Measurements from ENCODE around the gene SPIRE1. TPM values are rescaled to one million over a fixed set of nuclear protein-coding genes. Genes with fewer than 3 reads are reported as not detected.
A peak's percentile ranks its signal among the peaks of the same experiment; 100 is the strongest.

SPIRE1 gene
- total RNA-seq: 21.6 TPM

DNA sequence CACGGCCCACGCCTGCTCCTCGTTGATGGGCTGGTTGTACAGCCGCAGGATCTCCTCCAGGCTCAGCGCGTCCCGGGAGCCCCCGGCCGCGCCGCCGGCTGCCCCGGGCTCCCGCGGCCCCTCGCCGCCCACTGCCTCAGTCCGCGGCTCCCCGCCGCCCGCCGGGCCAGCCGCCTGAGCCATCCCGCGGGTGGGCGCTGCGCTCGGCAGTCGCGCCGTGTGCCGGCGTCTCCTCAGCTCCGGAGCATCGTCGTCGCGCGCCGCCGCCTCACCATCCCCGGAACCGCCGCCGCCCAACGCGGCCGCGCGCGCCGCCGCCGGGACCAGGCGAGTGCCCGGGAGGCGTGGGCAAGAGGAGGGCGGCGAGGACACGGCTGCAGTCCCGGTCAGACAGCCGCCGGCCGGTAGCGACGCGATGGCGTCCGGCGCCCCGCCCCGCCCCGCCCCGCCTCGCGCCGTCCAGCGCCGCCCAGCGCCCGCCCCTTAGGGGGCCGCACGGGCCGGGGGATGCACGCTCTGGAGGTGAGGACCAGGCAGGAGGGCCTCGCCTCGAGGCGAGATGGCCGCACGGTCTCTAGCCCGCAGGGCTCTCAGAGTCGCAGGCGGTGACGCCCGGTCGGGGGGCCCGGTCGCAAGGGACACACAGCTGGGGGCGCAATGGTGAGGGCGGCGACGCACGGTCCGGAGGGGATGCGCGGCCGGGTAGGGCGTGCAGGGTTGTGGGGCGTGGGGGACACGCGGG lies at the start of gene SPIRE1:
TSS of gene SPIRE1 (minus strand) at position 424 of the 742 bp plus-strand sequence. CDS start at position 183, 241 bp downstream.
- ATAC-seq (peak; percentile 87), DNase-seq (ENCODE audit: low spot score) (peak; percentile 82)

DNA sequence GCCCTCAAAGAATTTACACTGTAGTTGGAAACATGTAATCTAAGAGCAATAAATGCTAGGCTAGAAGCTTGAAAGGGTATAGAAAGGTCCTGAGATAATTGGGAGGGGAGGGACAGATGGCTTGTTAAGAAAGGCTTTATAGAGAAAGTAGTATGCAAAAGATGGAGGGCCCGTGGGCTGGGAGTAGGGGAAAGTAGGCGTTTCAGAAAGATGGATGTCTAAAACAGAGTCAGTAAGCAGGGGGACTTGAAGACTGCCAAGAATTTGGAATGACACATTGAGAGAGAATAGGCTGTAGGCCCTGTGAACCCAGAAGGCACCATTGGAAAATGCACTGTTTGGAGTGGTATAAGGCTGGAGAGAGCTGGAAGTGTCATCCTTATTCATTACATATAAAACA lies 45.8 kb upstream of the SPIRE1 start:
- DNase-seq (ENCODE audit: low spot score) (no peak), ATAC-seq (no peak)

DNA sequence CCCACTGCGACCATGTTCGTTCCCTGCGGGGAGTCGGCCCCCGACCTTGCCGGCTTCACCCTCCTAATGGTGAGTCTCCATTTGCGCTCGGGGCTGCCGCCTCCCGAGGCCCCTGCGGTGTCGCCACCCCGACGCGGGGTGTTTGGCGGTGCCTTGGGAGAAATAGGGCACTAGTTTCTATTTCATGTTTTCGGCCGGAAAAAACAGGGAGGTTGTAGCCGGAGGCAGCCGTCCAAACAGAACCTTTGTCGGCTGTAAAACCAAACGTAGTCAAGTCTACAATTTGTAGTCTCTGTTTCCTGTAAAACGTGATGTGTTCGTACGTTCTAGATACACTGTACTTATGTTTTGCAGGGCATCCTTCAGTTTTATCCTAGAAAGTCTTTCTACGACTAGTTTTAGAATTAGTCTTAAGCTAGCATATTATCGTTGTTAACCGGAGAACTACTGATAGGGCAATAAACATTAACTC lies 45.2 kb upstream of the SPIRE1 start:
- no peak for DNase-seq (ENCODE audit: low spot score)
- peak; percentile 66 for ATAC-seq

DNA sequence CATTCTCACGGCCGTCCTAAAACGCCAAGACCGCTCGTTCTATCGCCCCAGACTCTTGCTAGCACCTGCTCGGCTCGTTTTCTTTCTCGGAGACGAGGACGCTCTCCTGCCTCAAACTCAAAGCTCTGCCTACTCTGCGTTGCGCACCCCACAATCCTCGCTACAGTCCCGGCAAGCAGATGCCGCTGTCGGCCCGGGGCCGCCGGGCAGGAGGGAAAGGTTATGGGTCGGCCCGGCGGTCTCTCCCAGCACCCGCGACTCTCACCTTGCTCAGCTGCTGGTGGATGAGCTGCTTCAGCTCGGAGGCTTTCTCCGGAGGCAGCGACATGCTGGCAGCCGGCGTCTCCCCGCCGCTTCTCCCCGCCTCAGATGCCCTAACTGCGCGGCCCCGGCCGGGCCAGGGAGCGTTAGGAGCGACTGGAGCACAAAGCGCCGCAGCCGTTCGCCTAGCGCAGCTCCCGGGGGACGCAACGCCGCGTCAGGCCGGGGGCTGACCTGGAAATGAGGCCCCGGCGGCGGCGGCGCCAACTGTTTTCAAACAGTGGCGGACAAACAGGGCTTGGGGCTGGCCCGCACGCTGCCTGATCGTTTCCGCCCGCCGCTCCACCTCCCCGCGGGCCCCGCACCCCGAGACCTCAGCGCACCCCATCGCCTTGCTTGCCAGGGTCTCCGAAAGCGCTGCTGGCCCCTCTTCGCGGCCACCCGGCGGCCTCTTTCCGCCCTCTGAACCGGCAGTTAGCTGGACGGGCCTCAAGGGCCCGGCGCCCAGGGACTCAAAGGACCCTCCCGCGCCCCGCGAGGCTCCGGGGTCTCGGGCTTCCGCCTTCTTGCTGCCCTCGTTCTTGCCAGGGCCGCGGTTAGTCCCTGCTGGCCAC lies 44.6 kb upstream of the SPIRE1 start, which contains the start of the genes CEP76 and PSMG2:
TSS of gene CEP76 (minus strand) at position 503 of the 875 bp plus-strand sequence. CDS start at position 328, 175 bp downstream.
TSS of gene PSMG2 (plus strand) at position 822 of the 875 bp plus-strand sequence. CDS start 66 bp downstream, outside the sequence.
- DNase-seq (ENCODE audit: low spot score) (peak; percentile 90), ATAC-seq (peak; percentile 94)

DNA sequence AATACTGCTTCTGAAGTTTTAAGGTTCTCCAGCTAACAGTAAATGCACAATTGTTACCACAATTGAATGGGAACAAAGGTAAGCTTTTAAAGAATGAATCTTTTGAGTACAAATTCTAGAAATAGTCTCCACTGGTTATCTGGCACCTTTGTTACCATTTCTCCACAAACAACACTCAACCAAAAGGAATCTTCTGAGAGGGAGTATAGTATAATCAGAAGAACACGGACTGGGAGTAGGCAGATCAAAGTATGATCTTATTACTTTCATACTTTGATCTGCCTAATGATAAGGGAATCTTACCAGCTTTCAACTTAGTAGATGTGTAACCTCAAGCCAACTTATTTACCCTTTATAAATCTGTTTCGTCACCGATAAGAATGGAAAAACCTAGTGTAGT lies 43.3 kb upstream of the SPIRE1 start:
- ATAC-seq (no peak), DNase-seq (ENCODE audit: low spot score) (no peak)

DNA sequence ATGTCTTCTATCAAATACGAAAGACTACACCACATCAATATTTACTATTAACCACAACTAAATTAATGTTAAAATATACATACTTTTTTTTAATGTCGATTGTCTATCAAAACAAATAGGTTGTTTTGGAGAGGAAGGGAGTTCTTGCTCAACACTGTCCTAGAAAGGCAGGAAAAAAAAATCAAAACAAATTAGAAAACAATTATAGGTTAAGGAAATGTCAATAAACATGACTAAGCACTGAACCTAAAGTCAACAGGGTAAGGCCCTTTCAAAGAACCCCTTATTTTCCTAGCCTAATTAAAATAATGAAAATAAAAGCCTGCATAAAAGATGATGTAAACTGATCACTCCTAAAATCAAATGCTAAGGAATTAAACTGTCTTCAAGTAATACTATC lies 41.8 kb upstream of the SPIRE1 start:
- ATAC-seq (no peak), DNase-seq (ENCODE audit: low spot score) (no peak)

DNA sequence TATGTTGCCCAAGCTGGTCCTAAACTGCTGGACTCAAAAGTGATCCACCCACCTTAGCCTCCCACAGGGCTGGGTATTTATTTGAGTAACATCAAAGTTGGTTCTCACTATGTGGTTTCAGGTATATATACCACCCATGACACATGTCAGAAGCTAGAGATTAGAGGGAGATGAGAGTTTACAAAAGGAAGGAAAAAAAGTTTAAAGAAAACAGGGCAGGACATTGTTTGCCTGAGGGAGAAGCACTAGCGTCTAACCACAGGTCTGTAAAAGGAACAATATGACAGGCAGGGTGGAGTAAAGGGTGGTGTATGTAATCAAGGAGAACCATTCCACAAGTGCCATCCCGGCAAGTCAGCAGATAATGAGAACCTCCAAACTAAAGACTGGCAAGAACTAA lies 36.1 kb upstream of the SPIRE1 start:
- ATAC-seq (no peak), DNase-seq (ENCODE audit: low spot score) (no peak)

DNA sequence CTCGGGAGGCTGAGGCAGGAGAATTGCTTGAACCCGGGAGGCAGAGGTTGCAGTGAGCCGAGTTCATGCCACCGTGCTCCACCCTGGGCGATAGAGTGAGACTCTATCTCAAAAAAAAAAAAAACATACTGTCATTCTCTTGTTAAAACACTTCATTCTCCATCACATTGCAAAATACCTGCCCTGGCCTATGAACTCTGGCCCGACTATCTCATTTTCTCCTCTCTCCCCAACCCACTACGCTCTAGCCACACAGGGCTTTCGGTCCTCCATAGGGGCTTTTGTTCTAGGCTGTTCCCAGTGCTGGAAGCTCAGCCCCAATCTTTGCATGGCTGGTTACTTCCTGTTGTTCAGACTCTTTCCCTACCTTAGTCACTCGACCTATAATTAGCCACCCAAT lies 34.3 kb upstream of the SPIRE1 start:
- ATAC-seq (peak; percentile 94), DNase-seq (ENCODE audit: low spot score) (no peak)

DNA sequence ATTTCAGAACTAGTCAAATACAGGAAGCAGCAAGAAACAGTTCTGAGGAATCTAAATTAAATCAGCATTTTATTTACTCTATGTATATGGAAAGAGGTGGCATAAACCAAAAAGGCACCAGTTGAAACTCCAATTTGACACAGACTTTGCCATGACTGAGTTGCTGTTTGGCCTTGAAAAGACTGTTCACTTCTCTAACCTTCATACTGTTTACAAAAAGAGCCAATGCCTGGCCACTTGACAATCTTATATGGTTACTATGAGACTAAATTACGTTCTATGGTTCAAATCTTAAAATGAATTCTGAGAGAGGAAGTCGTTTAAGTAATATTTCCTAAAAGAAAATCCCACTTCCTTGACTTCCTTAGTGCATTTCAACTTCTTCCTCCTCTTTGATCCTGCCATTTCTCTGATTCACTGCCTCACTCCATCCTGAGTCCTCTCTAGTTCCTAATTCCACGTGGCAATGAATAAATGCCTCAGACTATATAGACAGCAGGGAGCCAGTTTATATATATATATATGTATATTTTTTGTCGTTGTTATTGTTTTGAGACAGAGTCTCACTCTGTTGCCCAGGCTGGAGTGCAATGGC lies 31.4 kb upstream of the SPIRE1 start:
- DNase-seq (ENCODE audit: low spot score) (no peak), ATAC-seq (no peak)

DNA sequence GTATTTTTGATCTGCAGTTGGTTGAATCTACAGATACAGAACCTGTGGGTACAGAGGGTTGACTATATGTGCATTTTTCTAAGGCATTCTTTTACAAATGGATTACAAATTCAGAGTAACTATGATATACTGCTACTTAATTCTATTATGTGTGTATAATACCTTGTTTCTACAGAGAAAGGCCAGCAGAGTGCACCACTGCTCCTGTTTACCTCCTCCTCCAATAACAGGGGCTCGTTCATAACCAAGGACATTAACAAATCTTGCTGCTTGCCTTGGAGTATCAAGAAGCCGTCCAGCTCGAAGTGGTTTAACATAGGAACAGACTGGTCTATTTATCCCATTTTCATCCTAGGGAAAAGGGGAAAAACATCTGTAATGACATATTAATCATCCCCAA lies 28.2 kb upstream of the SPIRE1 start:
- ATAC-seq (no peak), DNase-seq (ENCODE audit: low spot score) (no peak)

DNA sequence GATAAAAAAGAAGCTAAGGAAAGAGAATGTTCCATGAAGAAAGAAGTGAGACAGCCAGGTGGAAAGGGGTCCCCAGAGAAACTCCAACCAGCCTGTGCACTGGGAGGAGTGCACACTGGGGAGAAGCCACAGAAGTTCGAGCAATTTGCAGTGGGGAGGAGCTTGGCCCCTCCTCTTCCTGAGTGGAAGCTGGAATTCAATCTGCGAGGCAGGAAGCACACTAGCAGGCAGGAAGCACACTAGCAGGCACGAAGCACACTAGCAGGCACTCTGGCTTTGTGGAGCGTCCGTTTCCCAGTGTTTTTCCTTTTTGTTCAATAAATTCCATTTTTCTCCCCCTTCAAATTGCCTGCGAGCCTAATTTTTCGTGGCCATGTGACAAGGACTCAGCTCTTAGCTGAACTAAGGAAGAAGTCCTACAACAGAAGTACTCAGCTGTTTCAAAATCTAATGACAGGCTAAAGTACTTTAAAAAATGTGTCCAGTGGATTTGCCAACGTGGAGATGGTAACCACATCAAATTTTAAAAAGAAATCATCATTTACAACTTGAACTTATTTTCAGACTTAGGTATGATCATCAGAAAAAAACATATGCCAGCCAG lies 21.4 kb upstream of the SPIRE1 start:
- no peak for DNase-seq (ENCODE audit: low spot score)
- ATAC-seq: peak; percentile 80

DNA sequence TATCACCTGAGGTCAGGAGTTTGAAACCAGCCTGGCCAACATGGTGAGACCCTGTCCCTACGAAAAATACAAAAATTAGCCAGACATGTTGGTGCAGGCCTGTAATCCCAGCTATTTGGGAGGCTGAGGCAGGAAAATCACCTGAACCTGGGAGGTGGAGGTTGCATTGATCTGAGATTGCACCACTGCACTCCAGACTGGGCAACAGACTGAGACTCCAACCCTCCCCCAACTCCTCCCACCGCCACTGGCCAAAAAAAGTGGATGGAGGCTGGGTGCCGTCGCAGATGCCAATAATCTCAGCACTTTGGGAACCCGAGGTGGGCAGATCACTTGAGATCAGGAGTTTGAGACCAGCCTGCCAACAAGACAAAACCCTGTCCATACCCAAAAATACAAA lies 10.1 kb upstream of the SPIRE1 start:
- ATAC-seq (peak; percentile 90), DNase-seq (ENCODE audit: low spot score) (peak; percentile 51)

DNA sequence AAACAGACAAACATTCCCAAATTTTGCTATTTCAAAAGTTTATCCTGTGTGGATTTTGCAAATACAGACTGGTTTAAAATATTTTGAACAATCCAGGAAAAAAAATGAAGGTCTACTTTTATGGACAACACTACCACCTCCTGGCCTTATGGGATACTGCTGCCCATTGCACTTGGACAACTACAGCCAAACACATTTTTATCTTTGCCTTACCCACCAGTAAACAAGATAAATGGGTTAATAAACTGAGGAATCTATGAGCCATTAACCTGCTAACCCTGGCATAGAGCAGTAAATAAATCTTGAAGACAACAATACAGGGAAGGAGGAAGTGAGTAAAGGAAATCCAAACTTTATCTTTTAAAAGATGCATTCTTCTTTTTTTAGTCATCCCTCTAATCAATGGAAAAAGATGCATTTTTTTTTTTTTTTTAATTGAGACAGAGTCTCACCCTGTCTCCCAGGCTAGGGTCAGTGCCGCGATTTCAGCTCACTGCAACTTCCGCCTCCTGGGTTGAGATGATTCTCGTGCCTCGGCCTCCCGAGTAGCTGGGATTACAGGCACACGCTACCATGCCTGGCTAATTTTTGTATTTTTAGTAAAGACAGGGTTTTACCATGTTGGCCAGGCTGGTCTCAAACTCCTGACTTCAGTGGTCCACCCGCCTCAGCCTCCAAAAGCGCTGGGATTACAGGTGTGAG lies 2.1 kb upstream of the SPIRE1 start:
- ATAC-seq (peak; percentile 50), DNase-seq (ENCODE audit: low spot score) (no peak)

DNA sequence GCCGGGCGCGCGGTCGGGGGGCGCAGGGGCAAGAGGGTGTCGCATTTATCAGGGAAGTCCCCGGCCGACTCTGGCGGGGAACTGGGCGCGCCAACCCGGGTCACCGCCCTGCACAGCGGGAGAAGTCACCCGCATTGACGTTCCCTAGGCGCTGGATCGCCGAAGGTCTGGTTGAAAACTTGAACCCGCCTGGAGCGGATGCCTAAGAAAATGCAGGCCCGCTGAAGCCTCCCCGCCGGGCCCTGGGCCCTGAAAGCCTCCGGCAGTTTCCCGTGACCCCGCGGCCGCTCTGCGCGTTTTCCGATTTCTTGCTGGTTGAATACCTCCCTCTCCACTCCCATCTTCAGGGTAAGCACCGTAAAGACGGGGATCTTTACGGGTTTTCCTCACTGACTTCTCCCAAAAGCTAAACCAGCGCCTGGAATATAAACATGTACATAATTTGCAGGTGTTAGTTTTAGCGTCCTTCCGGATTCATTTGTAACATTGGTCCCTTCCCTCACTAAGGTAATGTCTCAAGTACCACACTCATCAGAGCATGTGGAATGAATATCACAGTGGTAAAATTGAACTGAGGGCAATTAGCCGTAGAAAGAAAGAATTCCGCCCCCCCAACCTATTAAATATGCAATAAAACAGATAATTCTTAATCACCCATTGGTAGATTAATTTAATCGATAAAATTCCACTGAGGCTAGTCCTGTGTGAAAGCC lies 675 bp upstream of the SPIRE1 start:
- ATAC-seq: peak; percentile 46

DNA sequence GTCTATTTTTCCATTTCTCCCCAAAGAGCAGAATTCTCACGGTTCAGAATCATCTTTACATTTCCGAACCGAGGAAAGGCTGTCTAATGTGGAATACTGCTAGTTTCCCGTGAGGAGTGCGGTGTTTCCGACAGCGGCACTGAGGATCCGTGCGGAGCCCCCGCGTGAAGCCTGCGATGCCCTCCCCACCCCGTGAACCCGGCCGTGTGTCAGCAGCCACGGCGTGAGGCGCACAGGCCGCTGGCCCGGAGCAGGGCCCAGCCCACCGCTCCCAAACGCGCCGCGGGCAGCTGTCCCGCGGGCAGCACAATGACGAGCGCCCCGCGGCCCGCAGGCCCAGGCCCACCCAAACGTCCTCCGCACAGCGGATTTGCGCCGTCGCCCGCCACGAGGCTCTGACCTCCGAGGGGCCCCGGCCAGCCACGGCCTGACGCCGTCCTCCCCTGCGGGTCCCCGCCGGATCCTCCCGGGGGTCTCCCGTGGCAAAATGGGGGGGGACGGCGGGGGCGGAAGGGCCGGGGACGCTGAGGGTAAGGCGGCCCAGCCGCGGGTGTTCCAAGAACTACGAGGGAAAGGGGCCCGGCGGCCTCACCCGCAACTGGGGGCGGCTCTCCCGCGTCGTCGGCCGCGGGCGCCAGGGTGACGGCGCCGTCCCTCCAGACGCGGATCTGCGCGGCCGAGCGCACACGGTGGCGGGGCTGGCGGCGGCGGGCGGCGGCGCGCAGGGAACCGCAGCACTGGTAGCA lies 796 bp downstream of the SPIRE1 start:
- peak; percentile 49 for DNase-seq (ENCODE audit: low spot score)
- ATAC-seq: peak; percentile 64

More for the DNA sequence above, 675 bp upstream of the SPIRE1 start:
- no peak for DNase-seq (ENCODE audit: low spot score)

DNA sequence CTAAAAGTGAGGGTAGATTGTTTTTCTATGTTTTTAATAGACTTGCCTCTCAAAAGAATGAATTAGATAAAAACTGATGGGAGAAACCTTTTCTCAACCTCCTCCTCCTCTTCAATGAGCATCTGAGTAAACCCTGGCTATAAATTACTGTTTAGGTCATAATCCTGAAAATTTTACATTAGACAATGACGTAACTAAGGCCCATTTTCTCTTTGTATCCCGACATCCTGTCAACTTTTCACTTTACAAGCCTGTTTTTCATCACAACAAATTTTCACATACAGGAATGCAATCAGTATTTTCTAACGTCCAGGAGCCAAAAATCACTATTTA lies 1.3 kb downstream of the SPIRE1 start:
- no peak for DNase-seq (ENCODE audit: low spot score)
- no peak for ATAC-seq

DNA sequence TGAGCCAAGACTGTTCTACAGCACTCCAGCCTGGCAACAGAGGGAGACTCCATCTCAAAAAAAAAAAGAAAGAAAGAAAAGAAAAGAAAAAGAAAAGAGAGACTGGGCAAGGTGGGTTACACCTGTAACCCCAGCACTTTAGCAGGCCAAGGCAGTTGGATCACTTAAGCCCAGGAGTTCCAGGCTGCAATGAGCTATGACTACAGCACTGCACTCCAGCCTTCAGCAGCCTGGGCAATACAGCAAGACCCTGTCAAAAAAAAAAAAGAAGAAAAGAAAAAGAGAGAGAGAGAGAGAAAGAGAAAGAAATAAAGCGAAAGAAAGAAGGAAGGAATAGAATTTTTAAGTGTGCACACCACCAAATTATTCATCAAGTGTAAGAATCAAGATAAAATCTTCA lies 2.9 kb downstream of the SPIRE1 start:
- ATAC-seq (no peak), DNase-seq (ENCODE audit: low spot score) (no peak)

DNA sequence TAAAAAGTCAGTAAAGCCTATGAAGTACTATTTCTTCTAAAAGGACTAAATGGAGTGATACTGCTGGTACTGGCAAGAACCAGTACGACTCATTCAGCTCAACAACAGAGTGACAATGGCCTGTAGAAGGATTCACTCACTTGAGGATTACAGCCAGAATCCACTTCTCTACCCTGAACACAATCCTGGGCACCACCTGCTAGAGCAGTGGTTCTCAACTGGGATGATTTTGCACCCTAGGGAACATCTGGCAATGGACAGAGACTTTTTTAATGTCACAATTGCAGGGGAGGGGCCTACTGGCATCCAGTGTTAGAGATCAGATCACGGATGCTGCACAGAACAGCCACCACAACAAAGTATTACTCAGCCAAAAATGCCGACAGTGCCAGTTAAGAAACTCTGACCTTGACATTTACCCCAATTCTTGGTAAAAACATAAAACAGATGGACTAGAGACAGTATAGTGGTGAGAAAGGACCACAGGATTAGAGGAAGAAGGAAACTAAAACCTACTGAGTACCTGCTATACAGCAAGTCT lies 5.0 kb downstream of the SPIRE1 start:
- no peak for DNase-seq (ENCODE audit: low spot score)
- ATAC-seq: peak; percentile 27

DNA sequence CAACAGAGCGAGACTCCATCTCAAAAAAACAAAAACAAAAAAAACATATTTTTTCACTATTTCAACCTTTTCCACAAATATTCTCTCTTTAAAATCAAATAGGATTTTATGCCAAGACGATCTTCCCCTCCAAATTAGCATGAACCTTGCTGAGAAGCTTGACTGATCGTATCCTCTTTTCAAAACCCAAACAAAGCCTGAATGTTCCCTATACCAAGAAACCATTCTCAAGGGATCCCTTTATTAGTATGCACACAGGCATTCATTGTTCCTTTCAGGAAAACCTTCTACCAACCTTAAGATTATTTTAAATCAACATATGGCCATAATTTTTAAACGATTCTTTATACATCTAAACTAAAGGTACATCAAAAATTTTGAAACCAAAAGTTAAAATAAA lies 6.3 kb downstream of the SPIRE1 start:
- DNase-seq (ENCODE audit: low spot score): no peak
- no peak for ATAC-seq
